AG04450 (cell line): ENCODE data around the gene ACOXL. TPM values are rescaled to one million over a fixed set of nuclear protein-coding genes. Genes with fewer than 3 reads are reported as not detected.

ENCODE experiments used
- CTCF ChIA-PET: fragments of 300-600, 350-600 bp; formaldehyde crosslinking; extraction: SDS; loops from one replicate; lab custom pipeline; 2022; ENCODE audit warnings: antibody characterized with exemption, inconsistent platforms; lab: Charles Lee
- POLR2A ChIA-PET: fragments of 350-600 bp; formaldehyde crosslinking; extraction: SDS; loops from one replicate; lab custom pipeline; 2021; ENCODE audit warnings: antibody characterized with exemption, inconsistent platforms; lab: Yijun Ruan, JAX
- DNase-seq: peaks from one replicate; pipeline ENCODE4 v3.0.0-alpha.2; 2011; ENCODE audit warnings: low read depth, low spot score
- H3K27ac ChIP-seq: one replicate; pipeline ENCODE4 v1.5.1; 2012; ENCODE audit warnings: low read depth, low read length, control low read depth
- H3K27me3 ChIP-seq: one replicate; pipeline ENCODE4 v1.6.0; 2012; ENCODE audit warnings: low read length; ENCODE audit not compliant: control insufficient read depth, insufficient read depth
- H3K4me3 ChIP-seq: 2 replicates; pipeline ENCODE4 v1.5.1; 2011; ENCODE audit warnings: mild to moderate bottlenecking, low read depth, low read length, control low read depth
- H3K9me3 ChIP-seq: 2 replicates; pipeline ENCODE4 v1.5.1; 2012; ENCODE audit warnings: low read length; ENCODE audit not compliant: control insufficient read depth, insufficient read depth
- polyA plus RNA-seq: library from polyadenylated mRNA; depleted of rRNA; stranded (reverse); fragments of >200 nt; gene quantifications from 2 replicates; pipeline ENCODE4 v1.2.3, GENCODE V29; 2011
- TF ChIP-seq, protein P1 (sequence below): IDR thresholded peaks from 2 replicates; pipeline ENCODE4 v1.5.1; 2011; ENCODE audit warnings: low read depth, low read length, control low read depth, inconsistent platforms

The ACOXL gene
- polyA plus RNA-seq, 1 experiment: not detected

DNA sequence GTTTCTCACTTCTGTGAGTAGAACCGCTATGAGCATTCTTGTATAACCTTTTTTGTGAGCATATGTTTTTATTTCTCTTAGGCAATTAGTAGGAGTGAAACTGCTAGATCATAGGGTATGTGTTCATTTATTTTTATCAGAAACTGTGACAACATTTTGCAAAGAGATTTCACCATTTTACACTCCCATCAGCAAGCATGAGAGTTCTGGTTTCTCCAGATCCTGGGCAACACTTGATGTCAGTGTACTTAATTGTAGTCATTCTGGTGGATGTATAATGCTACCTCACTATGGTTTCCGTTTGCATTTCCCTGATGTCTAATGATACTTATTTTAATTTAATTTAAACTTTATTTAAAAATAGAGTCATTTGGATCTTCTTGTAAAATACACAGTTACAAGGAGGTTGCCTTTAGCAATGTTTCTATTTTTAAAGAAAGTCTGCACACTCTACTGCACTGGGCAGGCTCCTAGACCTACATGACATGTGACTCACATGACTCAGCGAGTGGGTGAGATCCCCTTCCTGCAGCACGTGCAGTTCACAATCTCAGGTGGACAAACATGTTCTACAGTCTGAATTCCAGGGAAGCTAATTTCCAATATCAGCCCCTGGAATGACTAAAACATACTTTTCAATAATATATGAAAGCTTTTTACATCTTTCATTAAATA, 261.3 kb downstream of the ACOXL start:
- Histone ChIP-seq H3K27ac (no peak overlapping the region), H3K9me3 (no peaks in the 10 kb centered on the region), H3K27me3 (peaks cover 11% of the 10 kb centered on the region), H3K4me3 (no peak overlapping the region)
- POLR2A ChIA-PET: no interaction called here
- DNase-seq: no peak
- TF ChIP-seq, protein P1, sequence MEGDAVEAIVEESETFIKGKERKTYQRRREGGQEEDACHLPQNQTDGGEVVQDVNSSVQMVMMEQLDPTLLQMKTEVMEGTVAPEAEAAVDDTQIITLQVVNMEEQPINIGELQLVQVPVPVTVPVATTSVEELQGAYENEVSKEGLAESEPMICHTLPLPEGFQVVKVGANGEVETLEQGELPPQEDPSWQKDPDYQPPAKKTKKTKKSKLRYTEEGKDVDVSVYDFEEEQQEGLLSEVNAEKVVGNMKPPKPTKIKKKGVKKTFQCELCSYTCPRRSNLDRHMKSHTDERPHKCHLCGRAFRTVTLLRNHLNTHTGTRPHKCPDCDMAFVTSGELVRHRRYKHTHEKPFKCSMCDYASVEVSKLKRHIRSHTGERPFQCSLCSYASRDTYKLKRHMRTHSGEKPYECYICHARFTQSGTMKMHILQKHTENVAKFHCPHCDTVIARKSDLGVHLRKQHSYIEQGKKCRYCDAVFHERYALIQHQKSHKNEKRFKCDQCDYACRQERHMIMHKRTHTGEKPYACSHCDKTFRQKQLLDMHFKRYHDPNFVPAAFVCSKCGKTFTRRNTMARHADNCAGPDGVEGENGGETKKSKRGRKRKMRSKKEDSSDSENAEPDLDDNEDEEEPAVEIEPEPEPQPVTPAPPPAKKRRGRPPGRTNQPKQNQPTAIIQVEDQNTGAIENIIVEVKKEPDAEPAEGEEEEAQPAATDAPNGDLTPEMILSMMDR: no peak
- CTCF ChIA-PET: no interaction called here

DNA sequence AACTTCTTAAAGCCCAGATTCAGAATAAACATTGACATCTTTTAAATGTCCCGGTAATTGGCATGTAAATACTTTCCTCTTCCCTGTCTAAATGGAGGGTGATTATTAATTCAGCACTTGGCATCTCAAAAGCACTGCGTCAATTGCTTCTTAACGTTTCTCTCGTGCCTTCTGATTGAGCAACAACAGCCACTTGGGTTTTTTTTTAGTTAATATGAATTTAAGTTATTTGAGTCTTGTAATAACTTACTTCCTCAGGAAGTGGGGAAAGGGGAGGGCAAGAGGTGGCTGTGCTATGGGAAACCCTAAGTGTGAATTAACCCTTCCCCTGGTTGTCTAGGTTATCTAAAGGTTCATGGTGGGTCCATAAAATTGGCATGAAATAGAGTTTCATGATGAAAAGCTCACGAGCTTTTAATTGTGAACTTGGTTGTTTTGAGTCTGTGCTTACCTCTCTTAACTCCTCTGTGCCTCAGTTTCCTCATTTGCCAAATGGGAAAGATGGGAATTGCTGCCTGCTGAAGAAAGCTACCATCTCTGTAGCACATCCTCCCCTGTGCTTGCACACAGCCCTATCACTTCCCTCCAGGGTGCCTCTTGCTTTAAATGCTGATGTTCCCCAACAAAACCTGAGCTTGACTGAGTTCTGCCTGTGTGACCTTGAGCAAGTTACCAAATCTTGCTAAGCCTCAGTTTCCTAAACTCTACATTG, 262.0 kb downstream of the ACOXL start:
- ChIA-PET CTCF (no interaction called here), POLR2A (no interaction called here)
- Histone ChIP-seq H3K9me3 (no peaks in the 10 kb centered on the region), H3K4me3 (no peak overlapping the region), H3K27me3 (peaks cover 11% of the 10 kb centered on the region), H3K27ac (no peak overlapping the region)
- DNase-seq: no peak
- TF ChIP-seq, protein P1: no peak

DNA sequence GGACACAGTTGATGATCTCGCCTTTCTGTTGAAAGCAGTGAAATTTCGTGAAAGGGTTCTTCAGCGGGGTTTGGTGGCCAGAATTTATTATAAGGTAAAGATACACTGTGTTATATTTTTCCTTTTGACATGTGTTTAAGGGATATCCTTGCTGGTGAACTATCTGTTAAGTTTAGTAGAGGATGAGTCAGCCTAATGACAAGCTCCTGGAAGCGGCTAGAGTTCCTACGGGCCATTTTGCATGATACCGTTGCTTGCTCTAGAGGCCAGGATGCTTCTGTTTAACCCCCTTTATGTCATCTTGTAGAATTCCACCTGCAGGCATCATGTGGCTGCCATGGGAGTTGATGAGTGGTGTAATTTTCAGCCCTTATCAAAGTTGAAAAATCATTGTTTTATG, 263.5 kb downstream of the ACOXL start:
- Histone ChIP-seq H3K9me3 (no peaks in the 10 kb centered on the region), H3K4me3 (no peak overlapping the region), H3K27ac (no peak overlapping the region), H3K27me3 (peaks cover 16% of the 10 kb centered on the region)
- ChIA-PET POLR2A (no interaction called here), CTCF (no interaction called here)
- DNase-seq: no peak
- TF ChIP-seq, protein P1: no peak

DNA sequence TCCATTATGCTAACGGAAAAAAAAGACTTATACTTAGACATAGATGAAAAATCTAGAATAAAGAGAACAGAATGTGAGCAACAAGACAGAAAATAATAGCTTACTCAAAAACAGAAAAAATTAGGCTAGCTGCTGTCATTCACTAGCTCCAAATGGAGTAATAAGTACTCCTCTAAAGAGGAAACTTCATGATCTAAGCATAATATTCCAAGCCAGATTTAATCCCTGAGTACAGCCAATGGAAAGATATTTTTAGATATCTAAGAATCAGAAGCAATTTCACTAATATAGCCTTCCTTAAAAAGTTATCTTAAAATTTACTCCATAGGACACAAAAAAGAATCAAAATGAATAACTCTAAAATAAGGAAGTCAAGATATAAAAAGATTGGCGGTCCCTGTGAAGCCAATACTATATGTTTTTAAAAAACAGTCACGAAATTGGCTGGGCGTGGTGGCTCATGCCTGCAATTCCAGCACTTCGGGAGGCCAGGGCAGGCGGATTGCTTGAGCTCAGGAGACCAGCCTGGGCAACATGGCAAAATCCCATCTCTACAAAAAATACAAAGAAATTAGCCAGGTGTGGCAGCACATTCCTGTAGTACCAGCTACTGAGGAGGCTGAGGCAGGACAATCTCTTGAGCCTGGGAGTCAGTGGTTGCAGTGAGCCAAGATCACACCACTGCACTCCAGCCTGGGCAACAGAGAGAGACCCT, 265.1 kb downstream of the ACOXL start:
- DNase-seq: no peak
- CTCF ChIA-PET: interaction anchor here (1.0 kb wide), 1 partner anchor 242 kb away, joined by 3 read pairs; no protein-coding TSS in a partner anchor
- Histone ChIP-seq H3K27me3 (peaks cover 16% of the 10 kb centered on the region), H3K4me3 (no peak overlapping the region), H3K27ac (no peak overlapping the region), H3K9me3 (no peaks in the 10 kb centered on the region)
- TF ChIP-seq, protein P1: no peak
- POLR2A ChIA-PET: no interaction called here

DNA sequence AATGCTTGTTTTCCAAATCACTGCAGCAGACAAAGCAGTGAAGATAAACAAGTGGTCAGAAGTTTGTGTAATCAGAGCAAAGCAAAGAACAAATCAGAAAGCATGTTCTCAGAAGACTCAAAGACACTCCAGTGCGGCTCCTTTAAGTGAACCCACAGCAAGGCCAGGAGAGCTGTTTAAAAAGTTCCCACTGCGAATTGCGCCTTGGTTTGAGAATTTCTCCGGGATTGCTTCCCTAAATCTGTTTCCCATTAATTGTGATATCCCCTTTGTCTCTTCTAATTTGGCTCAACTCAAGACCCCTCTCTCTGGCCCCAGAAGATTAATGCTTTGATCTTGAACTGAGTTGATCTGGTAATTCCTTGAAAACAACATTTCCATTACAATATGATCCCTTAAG, 265.9 kb downstream of the ACOXL start:
- Histone ChIP-seq H3K9me3 (no peaks in the 10 kb centered on the region), H3K4me3 (no peak overlapping the region), H3K27ac (no peak overlapping the region), H3K27me3 (peaks cover 16% of the 10 kb centered on the region)
- no peak for DNase-seq
- POLR2A ChIA-PET: no interaction called here
- TF ChIP-seq, protein P1: no peak
- CTCF ChIA-PET: interaction anchor here (1.0 kb wide), 1 partner anchor 243 kb away, joined by 3 read pairs; no protein-coding TSS in a partner anchor
